ENCODE measurements around the gene KANTR. TPM values are rescaled to one million over a fixed set of nuclear protein-coding genes. Genes with fewer than 3 reads are reported as not detected.

KANTR gene
- total RNA-seq, 1 experiment from 2014 or later: 7.7 TPM

DNA sequence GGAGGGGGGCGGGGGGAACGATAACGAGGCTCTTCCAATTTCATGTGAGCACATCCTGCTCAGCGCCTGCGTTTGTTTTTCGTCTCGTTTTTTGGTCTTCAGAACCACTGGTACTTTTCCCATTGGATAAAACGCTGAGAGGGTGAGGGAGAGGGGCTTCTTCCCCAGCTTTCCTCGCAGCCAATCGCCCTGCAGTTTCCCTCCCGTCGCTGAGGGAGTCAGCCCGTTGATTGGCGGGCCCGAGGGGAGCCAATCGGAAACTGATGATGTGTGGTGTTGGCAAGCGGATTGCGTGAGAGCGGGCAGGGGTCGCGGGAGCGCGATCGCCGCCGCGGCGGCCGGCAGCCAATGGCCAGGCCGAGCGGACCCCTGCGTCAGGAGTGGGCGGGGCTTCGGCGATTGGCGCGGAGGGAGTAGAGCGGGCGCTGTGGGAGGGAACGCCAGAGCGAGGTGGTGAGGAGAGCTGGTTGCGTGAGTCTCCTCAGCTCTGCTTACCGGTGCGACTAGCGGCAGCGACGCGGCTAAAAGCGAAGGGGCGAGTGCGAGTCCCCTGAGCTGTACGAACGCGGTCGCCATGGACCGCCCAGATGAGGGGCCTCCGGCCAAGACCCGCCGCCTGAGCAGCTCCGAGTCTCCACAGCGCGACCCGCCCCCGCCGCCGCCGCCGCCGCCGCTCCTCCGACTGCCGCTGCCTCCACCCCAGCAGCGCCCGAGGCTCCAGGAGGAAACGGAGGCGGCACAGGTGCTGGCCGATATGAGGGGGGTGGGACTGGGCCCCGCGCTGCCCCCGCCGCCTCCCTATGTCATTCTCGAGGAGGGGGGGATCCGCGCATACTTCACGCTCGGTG is 11.8 kb upstream of the KANTR start, which contains the start of gene TSPYL2:
TSS of gene TSPYL2 (plus strand) at position 443 of the 848 bp plus-strand sequence. CDS start at position 575, 132 bp downstream.
- Histone ChIP-seq H2AFZ (ENCODE audit: low read length) (no peak within 1 kb of the TSS), H3K4ac (ENCODE audit: low read depth, low read length) (no peak within 1 kb of the TSS), H4K20me1 (ENCODE audit: control insufficient read depth, insufficient read depth, insufficient read length) (no peaks in the 10 kb centered on the region), H4K91ac (ENCODE audit: insufficient read length, low read depth, low read length) (no peak within 1 kb of the TSS), H3K4me1 (ENCODE audit: insufficient read depth, low read length) (no peaks in the 10 kb centered on the region), H2BK5ac (ENCODE audit: insufficient read length, low read length) (no peak within 1 kb of the TSS), H4K8ac (replicated peaks; ENCODE audit: insufficient read length, low read depth, low read length) (no peak within 1 kb of the TSS), H3K4me2 (ENCODE audit: insufficient read depth, insufficient read length, low read length) (peak within 1 kb of the TSS; percentile 71), H3K9ac (ENCODE audit: extremely low read depth, insufficient read length, low read length) (peak within 1 kb of the TSS; percentile 64), H3K56ac (ENCODE audit: insufficient read length, low read depth, low read length) (no peak within 1 kb of the TSS), H3K79me1 (ENCODE audit: insufficient read depth, low read depth, low read length, poor library complexity, severe bottlenecking) (no peaks in the 10 kb centered on the region), H3K18ac (ENCODE audit: insufficient read length, low read depth, low read length) (peak within 1 kb of the TSS; percentile 92), H2BK12ac (ENCODE audit: insufficient read length, low read depth, low read length) (no peak within 1 kb of the TSS), H3K14ac (ENCODE audit: insufficient read depth, low read length) (peak within 1 kb of the TSS; percentile 90), H3K23me2 (ENCODE audit: insufficient read length, low read depth, low read length, poor library complexity, severe bottlenecking) (peaks cover 3% of the 10 kb centered on the region), H3K23ac (ENCODE audit: insufficient read length, low read depth, low read length) (no peak within 1 kb of the TSS), H3K79me2 (ENCODE audit: insufficient read depth, low read length) (no peaks in the 10 kb centered on the region), H3K9me3 (ENCODE audit: control insufficient read depth, low read depth, low read length) (peaks cover 54% of the 10 kb centered on the region), H2BK20ac (ENCODE audit: low read depth, low read length, poor library complexity, severe bottlenecking) (no peak within 1 kb of the TSS), H4K5ac (ENCODE audit: insufficient read length, low read depth, low read length) (no peak within 1 kb of the TSS), H2AK5ac (ENCODE audit: insufficient read length, low read length) (no peak within 1 kb of the TSS), H3K27me3 (ENCODE audit: insufficient read depth, low read length) (0 out of 2 replicates have a peak, but pooled peaks cover 3% of the 10 kb centered on the region), H2BK15ac (ENCODE audit: low read depth, low read length) (no peak within 1 kb of the TSS), H3K27ac (ENCODE audit: insufficient read length, low read depth, low read length) (no peak within 1 kb of the TSS), H3T11ph (ENCODE audit: low read length) (no peak within 1 kb of the TSS), H2BK120ac (ENCODE audit: low read depth, low read length, poor library complexity, severe bottlenecking) (no peak within 1 kb of the TSS)
- DNase-seq: peak; percentile 96
- Mint-ChIP-seq H3K4me1 (peaks cover 6 to 21% of the 10 kb centered on the region in 2 experiments), H3K4me3 (peak within 1 kb of the TSS; percentile 87 to 90), H3K36me3 (ENCODE audit: insufficient read depth in 1 of 3, low read depth in 3 of 3) (peaks cover 34 to 41% (median 37%) of the 10 kb centered on the region in 3 experiments), H3K27ac (peak within 1 kb of the TSS; percentile 40 to 99 (median 86); a peak in 5 of 7 replicates), H3K27me3 (ENCODE audit: low read depth) (peaks cover 14% of the 10 kb centered on the region), H3K9me3 (peaks cover 69 to 78% of the 10 kb centered on the region in 2 experiments)
- TF ChIP-seq CTCF (conservative IDR thresholded peaks at IDR 0.05): no peak
- no CpG with 5 or more reads among the region's 86 CpGs for WGBS (ENCODE audit: extremely low coverage, insufficient read length, low lambda C conversion rate)

Data from H9 (cell line).